Activated CD4-positive, CD25-positive, alpha-beta regulatory T cell (primary cell): Measurements from ENCODE around the gene SMIM14.
"Not testable (repeated sequence)": the region's sequence is repeated elsewhere in the genome, so short reads cannot be mapped to it uniquely, and the experiment has no call there.

Source experiments
- DNase-seq, 4 experiments: peaks; one replicate each; lab custom pipeline; 2025; lab: John Stamatoyannopoulos, UW

SMIM14 gene

GRCh38 chr4:39596971-39597370, 41.7 kb downstream of the SMIM14 start:
- no peak for DNase-seq

GRCh38 chr4:39591290-39591689, 47.4 kb downstream of the SMIM14 start:
- no peak for DNase-seq

GRCh38 chr4:39587881-39588280, 50.8 kb downstream of the SMIM14 start:
- DNase-seq, result no peak

GRCh38 chr4:39574946-39575345, 63.7 kb downstream of the SMIM14 start:
- no peak for DNase-seq

- no peak for DNase-seq
These were observed 67.2 kb downstream of the SMIM14 start for GRCh38 chr4:39571504-39571903.

GRCh38 chr4:39571054-39571453, 67.6 kb downstream of the SMIM14 start:
- DNase-seq, result no peak

- no peak for DNase-seq
These were observed 69.5 kb downstream of the SMIM14 start for GRCh38 chr4:39569209-39569608.

GRCh38 chr4:39568805-39569204, 69.9 kb downstream of the SMIM14 start:
- no peak for DNase-seq

GRCh38 chr4:39565878-39566600, 72.6 kb downstream of the SMIM14 start:
- no peak for DNase-seq

- no peak for DNase-seq
These were observed 75.3 kb downstream of the SMIM14 start for GRCh38 chr4:39563346-39563847.

GRCh38 chr4:39562792-39563191, 75.9 kb downstream of the SMIM14 start:
- DNase-seq, result no peak

- DNase-seq, result no peak
These were observed 79.0 kb downstream of the SMIM14 start for GRCh38 chr4:39559626-39560025.

GRCh38 chr4:39555472-39555871, 83.2 kb downstream of the SMIM14 start:
- no peak for DNase-seq

GRCh38 chr4:39548425-39549067, 90.1 kb downstream of the SMIM14 start:
- no peak for DNase-seq

- DNase-seq, result no peak
These were observed 93.9 kb downstream of the SMIM14 start for GRCh38 chr4:39544580-39545315.

- DNase-seq, result not testable (repeated sequence)
These were observed 94.6 kb downstream of the SMIM14 start for GRCh38 chr4:39544080-39544479.

- no peak for DNase-seq
These were observed 95.6 kb downstream of the SMIM14 start for GRCh38 chr4:39543034-39543433.

- DNase-seq, result no peak
These were observed 96.1 kb downstream of the SMIM14 start for GRCh38 chr4:39542611-39543012.

GRCh38 chr4:39541987-39542610, 96.6 kb downstream of the SMIM14 start:
- DNase-seq, result no peak

GRCh38 chr4:39539089-39539611, 99.5 kb downstream of the SMIM14 start:
- DNase-seq, result no peak

- no peak for DNase-seq
These were observed 105.1 kb downstream of the SMIM14 start for GRCh38 chr4:39533541-39533940.

- DNase-seq, result not testable (repeated sequence)
These were observed 106.4 kb downstream of the SMIM14 start for GRCh38 chr4:39532237-39532636.
